Measurements from ENCODE around the gene LIMS2.
A peak's percentile ranks its signal among the peaks of the same experiment; 100 is the strongest.

LIMS2 gene

DNA sequence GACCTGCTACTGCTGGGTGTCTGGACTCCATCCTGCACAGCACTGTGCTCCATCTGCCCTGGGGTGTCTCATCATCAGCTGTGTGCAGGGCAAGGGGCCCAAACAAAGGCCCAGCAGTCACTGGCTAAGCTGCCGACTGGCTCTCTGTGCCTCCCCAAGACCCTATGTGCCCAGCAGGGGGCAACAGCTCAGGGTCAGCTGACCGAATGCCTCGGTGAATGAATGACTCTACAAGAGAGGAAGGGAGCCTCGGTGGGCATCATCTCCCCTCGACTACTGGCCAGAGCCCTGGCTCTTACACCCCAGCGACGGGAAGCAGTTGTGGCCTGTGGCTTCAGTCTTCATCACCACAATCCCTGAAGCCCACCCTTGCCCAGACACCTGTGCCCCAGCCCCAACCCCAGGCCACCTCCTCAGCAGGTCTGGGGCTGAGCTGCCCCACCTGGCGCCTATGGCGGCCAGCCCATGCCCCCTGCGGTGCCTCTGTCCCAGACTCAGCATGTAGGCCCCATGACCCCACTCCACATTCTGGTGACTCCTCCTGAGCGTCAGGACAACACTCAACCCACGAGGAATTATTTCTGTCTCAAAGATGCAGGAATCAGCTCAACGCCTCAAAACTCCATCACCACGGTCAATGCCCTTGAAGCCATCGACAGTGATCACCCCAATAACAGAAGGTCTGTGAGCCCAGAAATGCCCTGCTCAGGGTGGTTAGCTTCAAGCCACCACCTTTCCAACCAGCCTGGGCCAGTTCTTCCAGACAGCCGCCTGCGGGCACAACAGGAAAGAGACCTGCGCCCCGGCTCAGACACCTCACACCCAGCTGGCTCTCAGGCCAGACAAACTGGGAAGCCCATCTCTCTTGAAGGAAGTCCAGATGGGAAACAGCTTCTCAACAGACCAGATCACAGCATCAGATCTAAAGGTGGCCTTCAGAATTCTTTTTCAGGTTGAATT is 31.0 kb downstream of the LIMS2 start:
- DNase-seq: peak; percentile 25

DNA sequence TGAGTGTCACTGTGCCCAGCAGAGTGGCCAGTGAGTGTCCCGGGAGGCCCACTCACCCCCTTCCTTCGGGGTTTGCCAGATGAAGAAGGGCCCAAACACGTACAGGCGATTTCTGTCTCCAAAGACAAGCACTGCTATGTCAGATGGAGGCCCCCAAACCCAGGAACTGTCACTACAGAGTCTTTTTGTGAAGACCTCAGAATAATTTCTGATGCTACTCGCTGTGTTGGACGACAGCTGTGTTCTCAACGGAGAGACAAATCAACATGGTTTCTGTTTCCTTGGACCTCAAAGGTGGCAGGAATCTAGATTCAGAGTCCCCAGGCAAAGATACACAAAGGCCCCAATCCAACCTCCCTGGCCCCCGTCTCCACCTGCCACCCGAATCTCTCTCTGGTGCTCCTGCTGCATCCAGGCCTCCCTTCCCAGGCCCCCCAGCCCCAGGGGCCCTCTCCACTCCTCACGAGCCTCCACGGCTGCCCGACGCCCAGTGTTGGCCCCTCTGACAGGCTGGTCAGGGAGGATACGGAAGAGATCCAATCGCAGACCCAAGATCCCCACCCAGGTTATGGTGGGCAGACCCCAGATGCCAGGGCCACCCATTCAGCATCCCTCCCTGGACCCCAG is 31.8 kb downstream of the LIMS2 start:
- no peak for DNase-seq

- DNase-seq: no peak
Observed at GRCh38 chr2:127642706-127643438, 32.5 kb downstream of the LIMS2 start.

DNA sequence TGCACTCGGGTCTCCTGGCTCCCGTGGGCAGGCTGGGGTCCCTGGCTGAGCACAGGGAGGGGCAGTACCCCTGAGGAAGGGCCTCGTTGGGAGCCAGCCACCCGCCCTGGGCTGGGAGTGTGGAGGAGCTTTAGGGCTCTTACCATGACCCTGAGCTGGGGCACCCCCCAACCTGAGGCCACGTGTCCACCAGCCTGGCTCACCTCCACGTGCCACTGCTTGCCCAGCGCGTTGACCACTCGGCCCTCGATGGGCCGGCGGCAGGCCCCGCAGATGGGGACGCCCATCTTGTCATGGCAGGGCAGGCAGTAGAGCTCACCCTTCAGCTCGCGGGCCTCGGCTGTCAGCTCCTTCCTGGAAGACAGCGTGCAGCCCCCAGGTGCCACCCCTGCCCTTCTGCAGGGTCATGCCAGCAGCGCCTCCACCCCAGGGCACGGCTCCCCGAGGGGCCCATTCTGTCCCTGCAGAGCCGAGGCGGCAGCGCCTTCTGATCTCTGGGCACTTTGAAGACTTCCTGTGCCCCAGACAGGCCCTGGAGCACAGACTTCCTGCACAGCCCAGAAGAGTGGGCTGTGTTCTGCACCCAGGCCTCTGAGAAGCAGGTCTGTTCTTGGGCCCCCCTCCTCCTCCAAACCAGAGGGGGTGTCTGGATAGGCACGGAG is 33.4 kb downstream of the LIMS2 start:
- DNase-seq: peak; percentile 26

GRCh38 chr2:127641133-127641532 is 34.2 kb downstream of the LIMS2 start:
- no peak for DNase-seq

GRCh38 chr2:127640082-127641072 is 35.0 kb downstream of the LIMS2 start:
- no peak for DNase-seq

- DNase-seq: no peak
Observed at GRCh38 chr2:127639111-127639474, 36.2 kb downstream of the LIMS2 start.

DNA sequence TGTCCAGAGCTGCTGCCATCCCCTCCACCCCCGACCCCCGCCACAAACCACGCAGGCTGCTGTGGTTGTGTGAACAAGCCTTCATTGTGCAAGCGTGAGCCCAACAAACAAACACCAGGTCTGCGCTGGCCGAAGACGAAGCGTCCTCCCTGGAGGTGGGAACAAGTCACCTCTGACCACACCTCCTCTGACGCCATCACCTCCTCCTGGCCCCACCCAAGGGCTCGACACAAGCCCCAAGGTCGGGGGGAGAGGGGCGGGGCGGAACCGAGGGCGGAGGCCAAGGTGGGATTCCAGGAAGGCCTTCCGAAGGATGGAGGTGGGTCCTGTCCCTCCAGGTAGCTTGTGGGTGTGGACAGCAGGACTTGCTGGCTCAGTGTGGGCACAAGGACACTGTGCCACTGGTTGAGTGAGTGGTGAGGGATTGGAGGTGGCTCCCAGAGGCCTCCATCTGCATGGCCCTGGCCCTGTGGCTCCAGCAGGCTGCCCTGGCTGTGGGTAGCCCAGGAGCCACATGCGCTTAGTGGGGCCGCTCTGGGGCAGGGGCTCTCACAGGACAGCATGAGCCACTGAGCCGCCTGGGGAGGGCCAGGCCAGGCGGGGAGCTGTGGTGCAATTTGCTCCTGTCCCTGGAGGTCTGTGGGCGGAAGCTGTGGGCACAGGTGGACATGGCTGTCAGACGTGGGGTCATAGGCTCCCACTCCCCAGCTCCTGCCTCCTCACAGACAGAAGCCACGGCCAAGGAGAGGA is 36.8 kb downstream of the LIMS2 start:
- DNase-seq: no peak

DNA sequence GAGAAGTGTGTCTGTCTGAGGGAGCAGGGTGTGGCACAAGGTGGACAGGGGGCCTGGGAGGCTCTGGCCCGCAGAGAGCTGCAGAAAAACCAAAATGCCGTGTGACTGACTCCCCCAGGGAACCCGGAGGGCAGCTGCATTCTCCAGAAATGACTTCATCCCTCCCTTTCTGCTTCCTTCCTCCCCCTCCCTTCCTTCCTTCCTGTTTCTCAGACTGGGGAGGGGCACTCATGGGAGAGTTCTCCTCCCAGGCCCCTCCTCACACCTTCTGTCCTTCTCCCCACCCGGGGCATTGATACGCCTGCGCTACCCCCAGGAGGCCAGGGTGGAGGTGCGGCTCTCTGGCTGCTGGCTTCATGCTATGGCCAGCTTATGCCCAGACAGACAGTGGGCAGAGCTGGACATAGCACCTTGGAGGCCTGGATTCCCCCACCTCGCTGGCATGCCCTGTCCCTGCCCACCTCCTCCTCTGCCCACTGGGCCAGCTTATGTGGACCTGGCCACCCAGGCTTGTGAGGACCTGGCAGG is 37.5 kb downstream of the LIMS2 start:
- no peak for DNase-seq

DNA sequence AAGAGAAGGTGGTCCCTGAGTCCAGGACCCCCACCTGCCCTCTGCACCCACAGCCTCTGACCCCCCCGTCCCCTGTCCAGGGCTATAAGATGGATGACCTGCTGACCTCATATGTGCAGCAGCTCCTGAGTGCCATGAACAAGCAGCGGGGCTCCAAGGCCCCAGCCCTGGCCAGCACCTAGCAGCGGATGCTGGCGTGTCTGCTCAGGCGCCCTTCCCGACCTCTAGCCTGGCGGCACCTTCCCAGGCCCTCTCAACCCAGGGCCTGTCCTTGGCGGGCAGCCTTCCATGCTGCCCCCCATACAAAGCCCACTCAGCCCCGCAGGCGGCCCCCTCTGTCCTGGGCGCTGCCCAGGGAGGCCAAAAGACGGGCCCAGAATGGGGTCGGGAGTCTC is 38.1 kb downstream of the LIMS2 start:
- no peak for DNase-seq

- no peak for DNase-seq
Observed at GRCh38 chr2:127636248-127637235, 38.8 kb downstream of the LIMS2 start.

DNA sequence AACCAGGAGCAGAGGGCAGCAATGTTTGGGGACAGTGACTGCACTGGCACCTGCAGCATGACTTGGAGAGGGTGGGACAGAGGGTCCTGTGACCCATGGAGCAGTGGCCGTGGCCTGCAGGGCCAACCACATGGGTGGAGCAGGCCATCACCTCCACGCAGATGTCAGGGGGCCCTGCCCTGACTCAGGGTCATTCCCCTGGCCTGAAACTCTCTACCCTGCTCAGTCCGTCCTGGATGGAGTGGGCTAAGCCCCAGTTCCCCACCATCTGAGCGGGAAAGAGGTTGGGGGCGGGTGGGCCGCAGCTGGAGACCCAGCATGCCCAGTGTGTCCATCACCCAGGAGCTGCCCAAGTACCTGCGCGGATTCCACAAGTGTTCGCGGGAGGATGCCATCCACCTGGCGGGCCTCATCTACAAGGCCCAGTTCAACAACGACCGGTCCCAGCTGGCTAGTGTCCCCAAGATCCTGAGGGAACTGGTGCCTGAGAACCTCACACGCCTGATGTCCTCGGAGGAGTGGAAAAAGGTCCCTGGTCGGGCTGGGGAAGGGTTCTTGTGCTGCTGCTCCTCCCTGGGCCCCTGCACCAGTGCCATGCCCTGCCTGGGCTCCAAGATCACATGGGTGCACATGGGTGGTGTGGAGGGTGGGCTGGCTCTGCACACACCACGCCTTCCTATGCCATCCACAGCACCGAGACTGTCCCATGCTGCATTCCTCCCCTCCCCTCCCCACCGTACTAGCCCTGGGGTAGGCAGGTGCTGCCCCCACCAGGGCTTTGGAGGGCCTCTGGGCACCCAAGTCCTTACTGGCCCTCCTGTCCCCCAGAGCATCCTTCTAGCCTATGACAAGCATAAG is 39.7 kb downstream of the LIMS2 start:
- no peak for DNase-seq

GRCh38 chr2:127634626-127635379 is 40.5 kb downstream of the LIMS2 start:
- no peak for DNase-seq

GRCh38 chr2:127634066-127634617 is 41.2 kb downstream of the LIMS2 start:
- DNase-seq: no peak

DNA sequence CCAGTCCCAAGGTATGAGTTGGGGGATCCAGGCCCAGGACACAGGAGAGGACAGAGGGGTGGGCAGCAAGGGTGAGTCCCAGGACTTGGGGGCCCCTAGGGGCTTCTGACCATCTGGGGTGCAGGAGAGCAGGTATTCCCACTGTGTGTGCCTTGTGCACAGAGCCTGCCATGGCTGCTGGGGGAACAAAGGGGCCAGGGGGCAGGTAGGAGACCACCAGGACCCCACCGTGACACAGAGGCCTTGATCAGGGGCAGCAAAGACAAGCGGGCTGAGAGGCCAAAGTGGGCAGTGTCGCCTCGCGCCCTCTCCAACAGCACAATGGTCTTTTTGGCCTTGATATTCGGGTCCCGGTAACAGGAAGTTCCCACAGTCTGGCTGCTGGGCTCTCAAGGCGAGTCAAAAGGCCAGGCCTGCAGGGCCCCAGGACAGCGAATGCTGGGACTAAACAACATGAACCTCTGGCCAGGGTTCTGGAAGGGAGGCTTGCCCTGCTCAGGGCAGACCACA is 41.7 kb downstream of the LIMS2 start:
- DNase-seq: no peak

- no peak for DNase-seq
Observed at GRCh38 chr2:127632592-127633489, 42.5 kb downstream of the LIMS2 start.
